Measurements from ENCODE around the gene HOXD13. TPM values are rescaled to one million over a fixed set of nuclear protein-coding genes. Genes with fewer than 3 reads are reported as not detected.
A peak's percentile ranks its signal among the peaks of the same experiment; 100 is the strongest.

HOXD13 gene
- total and polyA plus RNA-seq, 2 of the 13 experiments (the other 11 are each of a cell fraction or from before 2014, with no cell fraction given), result not detected

GRCh38 chr2:176097820-176098365 is 5.4 kb downstream of the HOXD13 start (continued):
- TF ChIP-seq ZBTB40 (IDR thresholded peaks at IDR 0.05) (no peak), ZBTB40 (CRISPR knock-in tag; IDR thresholded peaks at IDR 0.05) (no peak), ZNF790 (CRISPR knock-in tag; IDR thresholded peaks at IDR 0.05; ENCODE audit: borderline replicate concordance) (no peak), ZC3H13 (CRISPR knock-in tag; IDR thresholded peaks at IDR 0.05) (no peak), RNF2 (conservative IDR thresholded peaks at IDR 0.05; ENCODE audit: low read depth) (0 out of 2 replicates have a peak, but pooled peaks have one; percentile 17), PAF1 (CRISPR knock-in tag; IDR thresholded peaks at IDR 0.05) (no peak), TFDP2 (CRISPR knock-in tag; IDR thresholded peaks at IDR 0.05) (no peak), ZNF503 (CRISPR knock-in tag; IDR thresholded peaks at IDR 0.05) (no peak), KLF11 (CRISPR knock-in tag; IDR thresholded peaks at IDR 0.05) (no peak), ZNF136 (CRISPR knock-in tag; IDR thresholded peaks at IDR 0.05; ENCODE audit: low read depth) (peak; percentile 0; the same call in 1 of the 2 replicates), ZNF317 (CRISPR knock-in tag; IDR thresholded peaks at IDR 0.05) (no peak), ONECUT2 (CRISPR knock-in tag; IDR thresholded peaks at IDR 0.05) (no peak), SPEN (CRISPR knock-in tag; IDR thresholded peaks at IDR 0.05; ENCODE audit: low read depth) (peak; percentile 3; the same call in 1 of the 2 replicates), CCDC6 (CRISPR knock-in tag; IDR thresholded peaks at IDR 0.05) (no peak), SNAPC5 (CRISPR knock-in tag; IDR thresholded peaks at IDR 0.05; ENCODE audit: borderline replicate concordance) (no peak), HNRNPK (IDR thresholded peaks at IDR 0.05; ENCODE audit: low read depth, low read length, poor library complexity, severe bottlenecking) (no peak)

Measured in HepG2 (cell line).